GM23248 (cell line): Measurements from ENCODE around the gene NOP53.

Experiments used
- EZH2 ChIP-seq: fragments of 200-600 bp; sonication (generic); IDR thresholded peaks from 2 replicates; pipeline ENCODE4 v1.6.1; 2018; ENCODE audit warnings: antibody characterized with exemption, mild to moderate bottlenecking; ENCODE audit not compliant: insufficient read depth, poor library complexity, severe bottlenecking
- EZH2phosphoT487 ChIP-seq: fragments of 200-600 bp; sonication (generic); IDR thresholded peaks from 2 replicates; pipeline ENCODE4 v1.6.1; 2018; ENCODE audit warnings: antibody characterized with exemption, moderate library complexity, mild to moderate bottlenecking, low read depth; ENCODE audit not compliant: insufficient read depth

DNA sequence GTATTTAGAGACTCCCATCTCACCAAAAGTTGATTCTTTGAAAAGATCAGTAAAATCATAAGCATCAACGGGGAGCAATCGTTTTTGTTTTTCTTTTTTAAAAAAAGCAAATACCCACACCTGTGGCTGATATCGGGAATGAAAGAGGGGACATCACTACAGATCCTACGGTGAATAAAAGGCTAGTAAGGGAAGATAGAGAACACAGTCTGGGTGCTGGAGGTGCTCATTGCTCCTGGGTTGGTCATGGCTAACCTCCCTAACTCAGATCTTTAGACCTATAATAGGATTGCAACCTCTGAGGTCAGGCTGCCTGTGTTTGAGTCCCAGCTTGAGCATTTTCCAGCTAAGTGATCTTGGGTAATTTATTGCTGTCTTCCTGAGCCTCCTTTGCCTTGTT is 31.0 kb upstream of the NOP53 start:
- TF ChIP-seq EZH2 (no peak), EZH2phosphoT487 (no peak)
